Kidney glomerular epithelial cell (primary cell): ENCODE measurements around the gene DACH1.
"Not testable (repeated sequence)": the region's sequence is repeated elsewhere in the genome, so short reads cannot be mapped to it uniquely, and the experiment has no call there.

Experiments used
- DNase-seq: peaks from one replicate; lab custom pipeline; 2025; lab: John Stamatoyannopoulos, UW

DACH1 gene

DNA sequence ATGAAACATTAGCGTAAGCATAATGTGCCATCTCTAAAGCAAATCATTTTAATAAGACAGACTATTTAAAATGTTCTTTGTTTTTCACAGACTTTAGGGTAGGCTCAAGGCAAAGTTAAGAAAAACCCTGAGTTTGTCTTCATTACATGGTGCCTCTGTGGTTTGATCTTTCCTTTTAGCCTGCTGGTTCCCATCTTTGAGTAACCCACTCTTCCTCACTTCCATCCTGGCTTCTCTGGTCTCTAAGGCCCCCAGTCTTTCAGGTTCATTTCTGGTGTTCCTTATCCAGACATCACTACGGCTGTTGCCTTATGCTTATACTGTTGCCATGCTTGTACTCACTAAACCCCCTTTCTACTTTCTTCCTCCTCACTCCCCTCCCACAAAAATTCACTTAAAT, 38.4 kb downstream of the DACH1 start:
- no peak for DNase-seq

DNA sequence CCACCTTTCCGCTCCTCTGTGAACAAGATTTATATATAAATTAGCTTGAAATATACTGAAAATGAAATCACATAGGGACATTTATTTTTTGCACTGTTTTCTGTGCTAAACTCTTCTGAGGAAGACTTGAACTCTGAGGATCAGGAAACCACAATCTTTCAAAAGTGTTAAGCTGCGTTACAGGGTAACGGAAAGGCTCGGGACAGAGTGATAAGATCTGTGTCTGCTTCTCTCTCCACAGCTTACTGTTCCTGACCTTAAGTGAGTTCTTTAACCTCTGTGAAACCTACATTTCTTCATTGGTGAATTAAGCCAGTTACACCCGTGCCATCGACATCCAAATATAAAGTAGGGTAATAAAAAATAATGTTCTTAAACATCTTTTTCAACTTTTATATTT, 38.9 kb downstream of the DACH1 start:
- DNase-seq: no peak

DNA sequence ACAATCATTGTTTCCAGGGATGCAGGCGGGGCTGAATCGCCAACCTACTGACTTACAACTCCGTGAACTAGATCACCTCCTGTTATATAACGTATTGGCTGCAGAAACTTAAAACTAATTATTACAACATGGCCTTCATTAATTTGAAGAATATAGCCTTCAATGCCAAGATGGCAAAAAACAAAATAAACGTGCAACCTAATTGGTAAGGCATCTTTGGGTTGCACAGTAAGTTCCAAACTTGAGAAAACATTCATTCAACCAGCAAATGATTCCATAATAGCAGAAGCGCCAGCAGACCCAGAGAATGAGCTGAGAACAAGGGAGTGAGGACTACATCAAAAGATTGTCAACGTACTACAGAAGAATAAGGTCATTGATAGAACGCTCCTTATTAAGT, 39.8 kb downstream of the DACH1 start:
- no peak for DNase-seq

DNA sequence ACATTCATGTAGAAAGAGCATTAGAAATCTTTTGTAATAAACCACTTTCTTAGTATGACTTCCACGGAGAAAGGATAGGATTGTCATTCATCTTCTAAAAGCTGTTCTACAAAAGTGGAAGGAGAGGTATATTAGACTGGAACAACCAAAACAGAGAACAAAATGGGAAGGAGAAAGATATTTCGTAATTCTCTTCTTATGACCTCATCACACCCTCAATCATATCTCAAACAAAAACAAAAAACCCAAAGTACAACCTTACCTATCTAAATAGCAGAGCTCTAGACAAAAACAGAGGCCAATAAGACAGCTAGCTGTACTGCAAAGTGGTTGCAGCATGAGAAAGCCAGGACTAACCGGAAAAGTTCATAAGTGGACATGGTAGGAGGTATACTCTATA, 46.3 kb downstream of the DACH1 start:
- DNase-seq: no peak

DNA sequence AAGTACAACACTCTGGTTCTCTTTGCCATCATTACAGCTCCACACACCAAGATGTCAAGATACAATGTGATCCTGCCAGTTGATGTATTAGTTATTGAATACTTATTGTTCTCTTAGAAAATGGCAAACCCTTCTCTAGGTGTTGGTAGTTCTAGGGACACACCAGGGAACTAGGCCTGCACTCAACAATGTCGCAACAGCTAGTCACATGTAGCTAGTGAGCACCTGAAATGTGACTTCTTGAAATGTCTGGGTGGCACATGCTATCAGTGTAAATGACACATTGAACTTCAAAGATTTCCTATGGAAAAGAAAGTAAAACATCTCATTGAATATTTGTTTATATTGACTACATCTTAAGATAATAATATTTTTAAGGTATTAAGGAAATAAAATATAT, 49.7 kb downstream of the DACH1 start:
- DNase-seq: no peak

DNA sequence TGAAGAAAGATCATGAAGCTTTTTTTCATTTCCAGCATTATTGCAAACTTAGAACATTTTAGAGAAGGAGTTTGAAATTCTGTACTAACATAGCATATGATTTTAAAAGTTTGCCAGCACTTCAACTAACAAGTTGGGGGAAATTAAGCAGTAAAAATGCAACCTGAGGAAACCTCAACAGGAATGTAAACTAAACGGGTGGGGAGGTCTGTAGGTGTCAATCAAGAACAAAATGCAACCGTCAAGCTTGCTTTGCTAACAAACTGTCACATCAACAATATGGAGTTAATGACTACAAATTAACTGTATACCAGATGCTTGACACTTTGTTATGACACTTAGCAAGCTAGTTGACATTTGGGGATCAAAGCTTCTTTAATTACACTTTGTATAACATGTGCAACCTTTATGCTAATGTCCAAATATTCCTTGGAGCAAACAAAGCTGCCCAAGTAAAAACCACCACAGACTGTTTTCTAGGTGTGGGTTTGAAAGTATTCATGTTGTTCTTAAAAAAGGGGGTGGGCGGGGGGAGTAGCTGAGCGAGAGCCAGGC, 52.1 kb downstream of the DACH1 start:
- no peak for DNase-seq

DNA sequence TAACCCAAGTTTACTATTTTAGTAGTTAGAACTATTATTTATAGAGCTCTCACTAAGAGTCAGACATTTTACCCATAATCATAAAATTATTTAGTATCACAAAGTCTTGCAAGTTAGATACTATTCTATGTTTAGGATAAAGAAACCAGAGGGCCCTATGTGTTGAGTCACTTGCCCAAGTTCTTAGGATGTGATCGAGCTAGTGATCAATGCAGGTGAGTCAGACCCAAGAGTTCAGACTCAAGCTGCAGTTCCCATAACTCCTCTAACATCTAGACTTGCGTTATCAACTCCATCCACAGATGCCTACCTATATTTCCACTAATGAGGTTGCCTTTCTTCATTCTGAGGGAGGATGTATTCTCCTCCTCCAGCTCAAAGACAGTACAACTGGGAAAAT, 53.8 kb downstream of the DACH1 start:
- no peak for DNase-seq

DNA sequence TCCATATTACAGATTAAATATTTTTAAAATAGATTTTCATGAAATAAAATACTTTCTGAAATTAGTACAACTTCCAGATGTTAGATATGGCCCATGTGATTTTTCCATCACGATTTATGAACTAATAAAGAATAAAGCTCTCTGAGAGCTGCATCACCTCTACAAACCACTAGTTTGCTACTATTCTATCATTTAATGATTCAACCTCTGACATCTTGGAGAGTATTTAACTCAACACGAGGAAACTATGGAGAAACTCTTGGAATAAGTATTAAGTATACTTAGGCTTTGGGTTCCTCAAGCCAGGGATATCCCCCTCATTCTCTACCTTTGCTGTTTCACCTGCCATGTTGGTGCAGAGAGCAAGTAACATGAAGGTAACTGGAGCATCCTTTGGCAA, 55.7 kb downstream of the DACH1 start:
- DNase-seq: no peak

DNA sequence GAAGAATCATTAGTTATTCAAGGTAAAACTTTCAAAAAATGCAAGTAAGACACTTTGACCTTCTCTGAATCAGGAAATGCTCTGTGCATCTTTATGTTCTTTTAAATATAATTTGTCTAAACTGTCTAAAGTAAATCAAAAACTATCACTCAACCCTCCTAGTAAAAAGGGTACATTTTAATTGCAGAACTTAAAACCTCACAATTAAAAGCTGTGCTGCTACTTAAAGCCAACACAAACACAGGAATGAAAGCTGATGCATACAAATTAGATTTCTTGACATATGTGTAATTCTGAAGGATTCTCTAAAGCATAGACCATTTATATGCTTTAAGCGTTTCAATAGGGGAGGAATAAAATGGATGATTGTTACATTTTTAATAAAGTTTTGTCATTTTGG, 58.3 kb downstream of the DACH1 start:
- no peak for DNase-seq

DNA sequence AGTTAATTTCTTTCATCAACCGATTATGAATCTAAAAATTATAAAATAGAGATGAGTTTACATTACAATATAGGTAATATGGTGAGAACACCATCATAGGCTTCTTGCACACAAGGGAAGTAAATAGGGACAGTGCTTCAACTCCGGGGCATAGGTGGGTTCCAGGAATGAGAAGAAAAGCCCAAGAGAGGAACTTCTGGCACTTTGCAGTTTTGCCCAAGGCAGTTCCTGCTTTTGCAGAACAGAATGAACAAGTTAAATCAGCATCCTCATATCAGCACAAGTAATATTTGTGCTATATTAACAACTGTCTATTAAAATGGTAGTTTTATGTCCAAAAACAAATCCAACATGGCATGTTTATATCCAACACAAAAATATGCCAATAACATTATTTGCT, 60.1 kb downstream of the DACH1 start:
- no peak for DNase-seq

DNA sequence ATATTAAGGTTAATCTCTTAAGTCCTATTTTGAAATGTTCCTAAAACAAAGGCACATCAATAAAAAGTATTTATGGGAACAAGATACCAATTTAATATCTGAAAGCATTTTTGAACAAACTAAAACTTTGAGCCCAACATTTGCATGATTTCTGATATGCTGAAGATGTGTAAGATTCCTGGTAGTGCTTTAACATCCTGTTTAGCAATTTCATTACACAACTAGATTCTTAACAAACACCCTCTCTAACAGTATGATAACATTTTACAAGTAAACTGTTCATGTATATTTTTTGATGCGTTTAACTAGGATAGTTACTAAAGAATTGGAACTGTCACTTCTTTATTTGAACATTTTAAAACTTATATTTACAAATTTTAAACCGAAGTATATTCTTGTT, 63.9 kb downstream of the DACH1 start:
- DNase-seq: no peak

DNA sequence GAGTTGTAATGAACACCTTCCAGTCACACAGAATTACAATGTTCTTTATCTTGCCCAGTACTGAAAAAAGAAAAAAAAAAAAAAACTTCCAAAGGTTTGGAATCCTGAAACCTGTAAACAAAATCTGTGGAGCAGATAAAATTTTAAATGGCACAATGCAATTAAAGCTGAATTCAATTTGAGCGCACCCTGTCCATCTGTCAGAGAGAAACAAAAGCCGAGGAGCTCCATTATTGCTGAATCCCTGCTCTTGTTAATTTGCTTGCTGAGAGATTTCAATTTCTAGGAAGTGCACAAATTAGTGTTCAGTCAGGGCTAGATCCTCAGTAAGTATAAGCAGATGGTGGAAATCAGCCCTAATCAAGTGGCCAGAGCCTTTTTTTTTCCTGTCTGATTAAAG, 65.2 kb downstream of the DACH1 start:
- no peak for DNase-seq

DNA sequence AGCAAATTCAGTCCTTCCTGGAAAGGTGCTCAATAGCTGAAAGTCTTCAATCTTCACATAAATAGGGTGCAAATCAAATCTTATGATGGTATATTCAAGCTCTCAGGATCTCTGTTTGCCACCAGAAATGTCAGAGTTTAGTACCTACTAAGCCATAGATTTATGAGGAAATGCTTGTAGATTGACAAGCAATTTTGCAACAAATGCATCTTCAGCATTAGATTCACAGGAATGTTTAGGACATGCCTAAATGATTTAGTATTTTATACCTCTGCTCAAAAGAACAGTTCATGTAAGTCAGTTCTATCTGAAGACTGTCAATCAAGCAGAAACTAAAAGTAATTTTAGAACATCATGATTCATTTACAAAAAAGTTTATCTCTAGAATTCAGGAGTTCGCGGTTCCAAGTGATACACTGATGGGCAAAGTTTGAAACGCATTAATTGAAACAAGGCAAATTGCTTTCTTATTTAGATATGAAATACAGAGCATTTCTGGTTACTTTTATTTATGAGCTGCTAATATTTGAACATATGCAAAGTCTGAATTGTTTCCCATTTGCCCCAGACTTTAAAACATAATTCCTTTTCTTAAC, 65.7 kb downstream of the DACH1 start:
- DNase-seq: no peak

DNA sequence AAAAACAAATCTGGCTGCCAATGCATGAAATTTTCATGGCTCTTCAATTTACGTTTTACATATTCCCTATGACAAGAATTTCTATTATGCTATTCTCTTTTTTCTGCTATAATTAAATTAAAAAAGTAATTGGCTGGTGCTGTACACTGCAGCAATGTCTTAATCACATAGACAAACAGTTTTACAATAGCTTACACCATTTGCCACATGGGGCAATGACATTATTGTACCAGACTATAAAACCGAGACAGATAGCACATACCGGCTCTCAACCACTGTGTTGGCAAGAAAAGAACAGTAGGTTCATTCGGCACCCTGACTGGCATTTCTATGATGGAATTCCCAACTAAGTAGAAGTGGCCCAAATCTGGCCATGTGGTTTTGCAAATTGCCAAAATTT, 67.7 kb downstream of the DACH1 start:
- DNase-seq: no peak

DNA sequence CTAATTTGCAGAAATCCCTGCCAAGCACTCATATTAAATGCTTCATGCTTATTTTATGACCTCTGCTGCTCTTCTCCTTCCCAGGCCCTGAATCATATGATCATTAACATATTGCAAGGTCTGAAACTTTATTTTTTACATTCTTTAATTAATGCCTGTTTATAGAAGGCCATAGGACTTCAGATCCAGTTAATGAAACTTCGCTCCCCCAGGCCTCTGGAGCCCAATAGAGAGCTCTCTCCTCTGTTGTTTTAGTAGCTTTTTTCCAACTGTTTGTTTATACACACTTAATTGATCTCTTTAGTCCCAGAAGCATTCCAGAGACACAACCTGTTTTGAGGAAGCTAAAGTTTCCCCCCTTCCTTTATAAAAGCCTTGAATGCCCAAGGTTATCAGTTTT, 68.3 kb downstream of the DACH1 start:
- no peak for DNase-seq

DNA sequence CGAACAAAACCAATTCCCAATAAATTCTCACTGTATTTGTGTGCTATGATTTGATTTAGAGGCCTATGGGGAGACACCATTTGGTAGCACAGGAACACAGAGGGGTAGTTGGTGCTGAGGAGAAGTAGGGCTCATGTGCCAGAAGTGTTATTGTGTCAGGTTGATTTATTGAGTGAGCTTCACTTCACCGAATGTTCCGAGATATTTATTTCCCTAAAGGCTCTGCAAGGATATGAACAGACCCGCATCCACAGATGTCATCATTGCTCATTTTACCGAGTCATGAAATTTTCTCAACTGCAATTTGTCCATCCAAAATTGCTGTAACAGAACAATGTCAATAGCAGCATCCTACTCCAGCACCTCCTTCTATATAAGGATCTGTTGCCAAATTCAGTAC, 69.5 kb downstream of the DACH1 start:
- DNase-seq: no peak

DNA sequence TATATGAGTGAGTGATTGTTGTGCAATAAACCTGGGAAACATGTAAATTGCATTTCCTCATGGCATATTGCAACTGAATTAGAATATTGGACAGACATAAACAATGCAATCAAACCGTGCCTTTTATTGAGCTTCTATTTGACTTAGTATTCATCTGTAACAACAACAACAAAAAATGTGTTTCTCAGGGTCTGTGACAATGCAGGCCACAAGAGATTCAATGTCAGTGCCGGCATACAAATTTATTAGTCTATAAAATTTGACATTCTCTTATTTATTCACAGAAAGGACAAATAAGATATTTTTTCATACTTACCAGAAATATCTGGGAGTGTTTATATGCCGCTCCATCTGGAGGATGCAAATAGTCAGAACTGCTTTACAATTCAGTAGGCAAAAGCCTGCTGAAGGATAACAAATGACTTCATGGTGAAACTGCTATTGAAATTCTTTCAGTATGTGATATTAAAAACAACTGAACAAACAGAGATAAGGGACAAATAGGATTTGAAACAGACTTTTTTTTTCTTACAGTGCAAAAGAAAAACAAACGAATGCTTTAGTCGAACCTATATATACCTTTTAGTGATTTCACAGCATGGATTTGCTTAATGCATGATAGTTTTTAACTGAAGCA, 77.2 kb downstream of the DACH1 start:
- no peak for DNase-seq

DNA sequence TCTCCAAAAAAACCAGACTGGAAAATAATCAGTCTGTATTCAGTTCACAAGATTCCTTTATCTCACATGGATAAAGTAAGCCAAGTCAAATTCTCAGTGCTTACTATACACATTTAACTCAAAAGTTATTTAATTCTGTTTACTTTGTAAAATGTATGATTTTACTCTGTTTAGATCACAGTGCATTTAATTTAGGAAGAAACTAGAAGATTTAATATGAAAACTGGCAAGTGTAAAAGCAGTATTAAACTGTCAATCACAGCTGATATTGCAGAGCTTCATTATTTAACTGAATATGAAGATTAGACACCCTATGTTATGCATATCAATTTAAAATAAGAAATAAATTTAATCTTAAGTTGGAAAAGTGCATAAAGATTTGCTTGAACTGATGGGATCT, 78.0 kb downstream of the DACH1 start:
- no peak for DNase-seq

DNA sequence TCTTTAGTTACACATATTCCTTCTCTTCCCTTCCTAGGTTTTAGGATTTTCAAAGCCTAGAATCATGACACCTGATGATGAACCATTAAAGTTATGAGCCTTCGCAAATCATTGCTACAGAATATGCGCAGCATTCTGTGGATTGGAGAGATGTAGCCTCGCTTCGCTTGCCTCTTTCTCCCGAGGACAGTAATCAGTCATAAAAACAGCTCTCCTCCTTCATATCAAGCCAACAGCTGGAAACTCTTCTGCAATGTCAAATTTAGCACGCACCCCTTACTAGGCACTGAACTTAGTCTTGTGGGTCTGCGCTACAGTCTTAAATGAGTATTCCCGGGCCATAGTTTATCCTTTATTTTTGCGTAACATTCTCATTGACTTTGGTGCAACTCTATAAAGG, 79.6 kb downstream of the DACH1 start:
- no peak for DNase-seq

DNA sequence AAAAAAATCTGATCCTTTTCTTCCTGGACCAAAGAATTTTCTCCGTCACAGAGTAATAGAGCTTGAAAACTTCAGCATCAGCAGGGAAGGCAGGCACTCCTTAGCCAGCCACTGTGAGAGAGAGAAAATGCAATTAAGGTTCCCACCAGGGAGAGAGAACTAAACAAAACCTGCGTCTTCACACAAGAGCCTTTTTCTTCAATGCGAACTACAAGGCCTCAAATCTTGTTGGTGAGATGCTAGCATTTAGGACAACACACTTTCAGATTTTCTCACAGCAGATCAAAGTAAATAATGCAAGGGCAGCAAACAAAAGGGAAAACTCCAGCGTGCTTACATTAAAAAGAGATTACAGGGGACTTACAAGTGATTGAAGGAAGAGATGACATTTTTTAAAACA, 80.1 kb downstream of the DACH1 start:
- no peak for DNase-seq

DNA sequence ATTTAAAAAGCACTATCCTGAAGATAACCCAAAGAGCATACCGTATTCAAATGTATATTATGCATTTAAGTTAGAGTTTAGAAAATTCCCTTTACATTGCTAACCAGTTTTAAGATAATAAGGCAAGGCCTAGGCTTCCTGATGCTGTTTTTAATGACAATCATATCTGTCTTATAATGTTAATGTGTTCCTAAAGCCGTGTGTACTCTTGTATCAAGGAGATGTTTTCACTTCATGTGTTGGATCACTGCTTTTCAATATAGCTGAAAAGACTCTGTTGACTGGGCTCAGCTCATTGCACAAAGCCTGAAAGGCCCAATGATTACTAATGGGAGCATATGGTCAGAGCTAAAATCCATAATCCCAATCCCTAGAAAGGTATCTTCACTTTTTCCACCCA, 81.6 kb downstream of the DACH1 start:
- DNase-seq: no peak

DNA sequence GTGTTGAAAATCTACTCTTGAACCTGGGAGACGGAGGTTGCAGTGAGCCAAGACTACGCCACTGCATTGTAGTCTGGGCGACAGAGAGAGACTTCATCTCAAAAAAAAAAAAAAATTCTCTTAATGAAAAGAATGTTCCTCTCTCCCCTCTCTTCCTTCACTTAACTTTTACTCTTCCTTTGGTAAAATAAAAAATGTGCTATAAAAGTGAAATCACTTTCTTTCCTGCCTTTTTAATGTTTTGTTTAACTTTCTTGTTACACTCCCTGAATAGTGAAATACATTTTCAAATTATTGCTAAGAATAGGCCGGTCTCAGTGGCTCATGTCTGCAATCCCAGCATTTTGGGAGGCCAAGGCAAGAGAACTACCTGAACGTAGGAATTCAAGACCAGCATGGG, 86.5 kb downstream of the DACH1 start:
- DNase-seq: no peak

DNA sequence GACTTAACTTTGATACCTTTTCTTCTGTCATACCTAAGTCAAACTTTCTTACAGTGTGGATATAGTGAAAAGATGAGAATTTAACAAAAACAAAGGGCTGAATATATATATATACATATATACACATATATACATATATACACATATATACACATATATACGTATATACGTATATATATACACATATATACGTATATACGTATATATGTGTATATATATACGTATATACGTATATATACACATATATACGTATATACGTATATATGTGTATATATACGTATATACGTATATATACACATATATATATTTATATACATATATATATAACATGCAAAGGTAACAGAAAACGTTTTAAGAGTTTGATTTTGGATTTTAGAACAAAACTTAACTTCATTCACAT, 88.0 kb downstream of the DACH1 start:
- DNase-seq: not testable (repeated sequence)

DNA sequence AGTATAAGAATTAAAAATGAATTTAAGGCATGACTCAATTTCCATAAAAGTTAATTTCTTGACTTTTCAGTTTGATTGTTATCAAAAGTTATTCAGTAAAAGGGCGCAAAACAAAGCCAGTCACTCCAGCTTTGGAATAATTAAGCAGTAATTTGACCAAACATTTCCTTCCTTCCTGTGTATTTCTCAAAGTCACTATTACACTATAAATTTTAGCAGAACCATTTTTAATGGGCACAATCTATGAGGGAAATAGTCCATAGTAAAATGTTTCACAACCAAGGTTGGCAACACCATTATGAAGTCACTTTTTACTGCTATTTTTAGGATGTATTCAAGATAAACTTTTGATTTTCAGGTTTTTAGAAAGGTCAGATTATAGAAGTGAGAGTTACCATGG, 91.0 kb downstream of the DACH1 start:
- DNase-seq: no peak
